Loucy (cell line): ENCODE data around the gene MDFI.

Source experiments
- H2AFZ ChIP-seq: fragments of 200-600 bp; sonication (generic); 2 replicates; pipeline ENCODE4 v1.6.0; 2016; ENCODE audit warnings: antibody characterized with exemption, mild to moderate bottlenecking, low read length, moderate library complexity
- H3F3A ChIP-seq: fragments of 200-600 bp; 2 replicates; pipeline ENCODE4 v1.6.0; 2016; ENCODE audit warnings: antibody characterized with exemption, low read depth, mild to moderate bottlenecking
- H3K27me3 ChIP-seq: fragments of 200-600 bp; sonication (generic); 2 replicates; pipeline ENCODE4 v1.6.1; 2014; ENCODE audit warnings: low read length, mild to moderate bottlenecking; ENCODE audit not compliant: insufficient read depth, poor library complexity, severe bottlenecking
- H3K36me3 ChIP-seq: fragments of 200-600 bp; sonication (generic); 2 replicates; pipeline ENCODE4 v1.6.1; 2016; ENCODE audit warnings: low read length; ENCODE audit not compliant: insufficient read depth
- H3K4me1 ChIP-seq: fragments of 200-600 bp; sonication (generic); 2 replicates; pipeline ENCODE4 v1.5.1; 2014; ENCODE audit warnings: low read length, mild to moderate bottlenecking; ENCODE audit not compliant: insufficient read depth, poor library complexity, severe bottlenecking
- H3K4me2 ChIP-seq: fragments of 200-600 bp; sonication (generic); 2 replicates; pipeline ENCODE4 v1.6.0; 2014; ENCODE audit warnings: antibody characterized with exemption, low read length, low read depth, mild to moderate bottlenecking; ENCODE audit not compliant: poor library complexity, severe bottlenecking
- H3K4me3 ChIP-seq: fragments of 200-600 bp; sonication (generic); 2 replicates; pipeline ENCODE4 v1.5.1; 2014; ENCODE audit warnings: low read length, mild to moderate bottlenecking, mixed read lengths; ENCODE audit not compliant: poor library complexity, severe bottlenecking
- H3K79me2 ChIP-seq: fragments of 200-600 bp; sonication (generic); 2 replicates; pipeline ENCODE4 v1.6.1; 2014; ENCODE audit warnings: low read length; ENCODE audit not compliant: insufficient read depth
- H3K9ac ChIP-seq: fragments of 200-600 bp; sonication (generic); 2 replicates; pipeline ENCODE4 v1.6.0; 2014; ENCODE audit warnings: mild to moderate bottlenecking, low read depth, low read length, moderate library complexity; ENCODE audit not compliant: poor library complexity, severe bottlenecking
- H3K9me2 ChIP-seq: fragments of 200-600 bp; sonication (generic); replicated peaks from 2 replicates; pipeline ENCODE4 v1.6.1; 2016; ENCODE audit warnings: low read depth, low read length, mixed read lengths
- H3K9me3 ChIP-seq: fragments of 200-600 bp; sonication (generic); 2 replicates; pipeline ENCODE4 v1.6.1; 2014; ENCODE audit warnings: mild to moderate bottlenecking, antibody characterized with exemption, low read length, low read depth; ENCODE audit not compliant: insufficient read depth
- H4K20me1 ChIP-seq: fragments of 200-600 bp; sonication (generic); 2 replicates; pipeline ENCODE4 v1.6.0; 2014; ENCODE audit warnings: antibody characterized with exemption, low read length, mild to moderate bottlenecking; ENCODE audit not compliant: insufficient read depth, poor library complexity, severe bottlenecking
- CTCF ChIP-seq: fragments of 200-600 bp; sonication (generic); conservative IDR thresholded peaks from 2 replicates; pipeline ENCODE4 v1.5.1; 2014; ENCODE audit warnings: mild to moderate bottlenecking, antibody characterized with exemption, low read length
- EZH2phosphoT487 ChIP-seq: fragments of 200-600 bp; IDR thresholded peaks from 2 replicates; pipeline ENCODE4 v1.6.1; 2018; ENCODE audit warnings: antibody characterized with exemption, mild to moderate bottlenecking, moderate library complexity, borderline replicate concordance

Gene MDFI

GRCh38 chr6:41634657-41635056, 3.6 kb upstream of the MDFI start:
- peak overlapping the region; percentile 58 for H3K4me2 ChIP-seq
- no peaks in the 10 kb centered on the region for H3K27me3 ChIP-seq

GRCh38 chr6:41635365-41635764, 2.9 kb upstream of the MDFI start:
- Histone ChIP-seq H3K9ac (peak overlapping the region; percentile 65), H3K79me2 (peaks cover 34% of the 10 kb centered on the region), H3K36me3 (no peaks in the 10 kb centered on the region), H3K9me2 (no peaks in the 10 kb centered on the region), H3K4me1 (peaks cover 60% of the 10 kb centered on the region), H3K4me2 (peak overlapping the region; percentile 58), H3K27me3 (no peaks in the 10 kb centered on the region), H4K20me1 (peaks cover 7% of the 10 kb centered on the region), H3F3A (peaks cover 16% of the 10 kb centered on the region), H2AFZ (no peak overlapping the region), H3K9me3 (no peaks in the 10 kb centered on the region), H3K4me3 (peak overlapping the region; percentile 38)
- TF ChIP-seq CTCF (no peak), EZH2phosphoT487 (no peak)

More at GRCh38 chr6:41634657-41635056, 3.6 kb upstream of the MDFI start:
- peak overlapping the region; percentile 38 for H3K4me3 ChIP-seq
- no peaks in the 10 kb centered on the region for H3K9me2 ChIP-seq
- H3K9ac ChIP-seq, result peak overlapping the region; percentile 65
- peaks cover 27% of the 10 kb centered on the region for H3K79me2 ChIP-seq
- TF ChIP-seq CTCF, result no peak
- TF ChIP-seq EZH2phosphoT487, result no peak
- H3K9me3 ChIP-seq, result no peaks in the 10 kb centered on the region
- H3F3A ChIP-seq, result peaks cover 16% of the 10 kb centered on the region
- peaks cover 52% of the 10 kb centered on the region for H3K4me1 ChIP-seq
- no peaks in the 10 kb centered on the region for H3K36me3 ChIP-seq
- peaks cover 7% of the 10 kb centered on the region for H4K20me1 ChIP-seq
- no peak overlapping the region for H2AFZ ChIP-seq

GRCh38 chr6:41636833-41637193, 1.5 kb upstream of the MDFI start:
- Histone ChIP-seq H3K9ac (no peak overlapping the region), H3K9me2 (no peaks in the 10 kb centered on the region), H3K79me2 (peaks cover 49% of the 10 kb centered on the region), H2AFZ (no peak overlapping the region), H3K27me3 (no peaks in the 10 kb centered on the region), H4K20me1 (peaks cover 7% of the 10 kb centered on the region), H3K4me1 (peaks cover 74% of the 10 kb centered on the region), H3K36me3 (no peaks in the 10 kb centered on the region), H3F3A (peaks cover 16% of the 10 kb centered on the region), H3K4me3 (no peak overlapping the region), H3K4me2 (no peak overlapping the region), H3K9me3 (no peaks in the 10 kb centered on the region)
- TF ChIP-seq EZH2phosphoT487 (no peak), CTCF (no peak)
